ENCODE results near the gene DCTN4. TPM values are rescaled to one million over a fixed set of nuclear protein-coding genes. Genes with fewer than 3 reads are reported as not detected.
"Not testable (repeated sequence)": the region's sequence is repeated elsewhere in the genome, so short reads cannot be mapped to it uniquely, and the experiment has no call there.

DCTN4 gene
- 69.4 TPM for total RNA-seq

GRCh38 chr5:150758531-150759333, at the start of gene DCTN4:
Gene DCTN4 (minus strand): TSS chr5:150759017. CDS start chr5:150758993, 24 bp downstream.
- intact Hi-C loops (cut with DNase I), result no loop called here
- DNase-seq (ENCODE audit: low spot score), result peak; percentile 98
- ATAC-seq, result peak; percentile 97

GRCh38 chr5:150804388-150804787, 45.6 kb upstream of the DCTN4 start:
- DNase-seq (ENCODE audit: low spot score), result no peak
- no peak for ATAC-seq
- intact Hi-C loops (cut with DNase I), result no loop called here

- DNase-seq (ENCODE audit: low spot score) (no peak), ATAC-seq (peak; percentile 94)
- intact Hi-C loops (cut with DNase I), result no loop called here
Observed at GRCh38 chr5:150801117-150801927, 42.5 kb upstream of the DCTN4 start.

GRCh38 chr5:150797384-150797783, 38.6 kb upstream of the DCTN4 start:
- intact Hi-C loops (cut with DNase I), result no loop called here
- DNase-seq (ENCODE audit: low spot score), result no peak
- ATAC-seq, result no peak

GRCh38 chr5:150794927-150795326, 36.1 kb upstream of the DCTN4 start:
- no peak for ATAC-seq

GRCh38 chr5:150793423-150793888, 34.6 kb upstream of the DCTN4 start:
- intact Hi-C loops (cut with DNase I); DNase-seq (ENCODE audit: low spot score); ATAC-seq: not testable (repeated sequence)

More at GRCh38 chr5:150794927-150795326, 36.1 kb upstream of the DCTN4 start:
- intact Hi-C loops (cut with DNase I), result no loop called here
- no peak for DNase-seq (ENCODE audit: low spot score)

GRCh38 chr5:150791536-150791935, 32.7 kb upstream of the DCTN4 start:
- DNase-seq (ENCODE audit: low spot score), result no peak
- intact Hi-C loops (cut with DNase I), result no loop called here
- ATAC-seq, result no peak

- peak; percentile 59 for ATAC-seq
- intact Hi-C loops (cut with DNase I), result no loop called here
- no peak for DNase-seq (ENCODE audit: low spot score)
Observed at GRCh38 chr5:150789943-150790611, 31.3 kb upstream of the DCTN4 start.

GRCh38 chr5:150789450-150789849, 30.6 kb upstream of the DCTN4 start:
- intact Hi-C loops (cut with DNase I), result no loop called here
- ATAC-seq, result no peak

GRCh38 chr5:150788977-150789376, 30.2 kb upstream of the DCTN4 start:
- no peak for DNase-seq (ENCODE audit: low spot score)
- no peak for ATAC-seq
- intact Hi-C loops (cut with DNase I), result no loop called here

More at GRCh38 chr5:150789450-150789849, 30.6 kb upstream of the DCTN4 start:
- DNase-seq (ENCODE audit: low spot score), result no peak

GRCh38 chr5:150787656-150788055, 28.8 kb upstream of the DCTN4 start:
- DNase-seq (ENCODE audit: low spot score) (no peak), ATAC-seq (no peak)
- intact Hi-C loops (cut with DNase I), result no loop called here

GRCh38 chr5:150786876-150787275, 28.1 kb upstream of the DCTN4 start:
- ATAC-seq, result no peak
- DNase-seq (ENCODE audit: low spot score), result no peak
- intact Hi-C loops (cut with DNase I), result no loop called here

GRCh38 chr5:150785950-150786349, 27.1 kb upstream of the DCTN4 start:
- no peak for ATAC-seq
- intact Hi-C loops (cut with DNase I), result no loop called here
- no peak for DNase-seq (ENCODE audit: low spot score)

- intact Hi-C loops (cut with DNase I), result no loop called here
- DNase-seq (ENCODE audit: low spot score) (no peak), ATAC-seq (peak; percentile 55)
Observed at GRCh38 chr5:150783422-150783928, 24.7 kb upstream of the DCTN4 start.

GRCh38 chr5:150782850-150783249, 24.0 kb upstream of the DCTN4 start:
- DNase-seq (ENCODE audit: low spot score) (no peak), ATAC-seq (no peak)
- intact Hi-C loops (cut with DNase I), result no loop called here

- intact Hi-C loops (cut with DNase I), result no loop called here
- DNase-seq (ENCODE audit: low spot score) (peak; percentile 74), ATAC-seq (peak; percentile 78)
Observed at GRCh38 chr5:150781706-150782614, 23.1 kb upstream of the DCTN4 start.

- DNase-seq (ENCODE audit: low spot score) (no peak), ATAC-seq (no peak)
- intact Hi-C loops (cut with DNase I), result no loop called here
Observed at GRCh38 chr5:150780816-150781221, 22.0 kb upstream of the DCTN4 start.

GRCh38 chr5:150780187-150780692, 21.4 kb upstream of the DCTN4 start:
- intact Hi-C loops (cut with DNase I), result no loop called here
- peak; percentile 4 for ATAC-seq

More at GRCh38 chr5:150780187-150780692, 21.4 kb upstream of the DCTN4 start:
- DNase-seq (ENCODE audit: low spot score), result no peak

Data from sciatic nerve (tissue), 2 donors.